ENCODE measurements around the gene GJB5. TPM values are rescaled to one million over a fixed set of nuclear protein-coding genes. Genes with fewer than 3 reads are reported as not detected.
"Not testable (repeated sequence)": the region's sequence is repeated elsewhere in the genome, so short reads cannot be mapped to it uniquely, and the experiment has no call there.

The GJB5 gene
- total RNA-seq: not detected
- long read RNA-seq: 0 reads

- ATAC-seq: no peak
- no peak for DNase-seq
- intact Hi-C loops (cut with DNase I): no loop called here
These were observed at the start of gene GJB5 for GRCh38 chr1:34754964-34755637. Gene GJB5 (plus strand): TSS chr1:34755047. CDS start chr1:34757331, 2,284 bp downstream.

GRCh38 chr1:34705077-34705476 lies 49.8 kb upstream of the GJB5 start:
- DNase-seq (no peak), ATAC-seq (peak in 1 of 2 donors; percentile 47)
- intact Hi-C loops (cut with DNase I): no loop called here

GRCh38 chr1:34708106-34708505 lies 46.7 kb upstream of the GJB5 start:
- no peak for DNase-seq
- intact Hi-C loops (cut with DNase I): no loop called here
- ATAC-seq: no peak

- ATAC-seq (no peak), DNase-seq (no peak)
- intact Hi-C loops (cut with DNase I): no loop called here
These were observed 45.3 kb upstream of the GJB5 start for GRCh38 chr1:34709547-34709946.

- intact Hi-C loops (cut with DNase I): no loop called here
- DNase-seq (no peak), ATAC-seq (no peak)
These were observed 44.0 kb upstream of the GJB5 start for GRCh38 chr1:34710812-34711211.

GRCh38 chr1:34711485-34711884 lies 43.4 kb upstream of the GJB5 start:
- ATAC-seq (no peak), DNase-seq (no peak)
- intact Hi-C loops (cut with DNase I): no loop called here

- intact Hi-C loops (cut with DNase I): no loop called here
- ATAC-seq (peak in 1 of 2 donors; percentile 41), DNase-seq (no peak)
These were observed 42.7 kb upstream of the GJB5 start for GRCh38 chr1:34712007-34712688.

- no peak for DNase-seq
- intact Hi-C loops (cut with DNase I): no loop called here
- ATAC-seq: no peak
These were observed 41.4 kb upstream of the GJB5 start for GRCh38 chr1:34713443-34713842.

GRCh38 chr1:34714386-34714785 lies 40.5 kb upstream of the GJB5 start:
- no peak for ATAC-seq
- no peak for DNase-seq
- intact Hi-C loops (cut with DNase I): no loop called here

GRCh38 chr1:34715139-34715538 lies 39.7 kb upstream of the GJB5 start:
- intact Hi-C loops (cut with DNase I): no loop called here
- ATAC-seq: no peak
- DNase-seq: no peak

- no peak for ATAC-seq
- intact Hi-C loops (cut with DNase I): no loop called here
- DNase-seq: no peak
These were observed 33.6 kb upstream of the GJB5 start for GRCh38 chr1:34721241-34721640.

GRCh38 chr1:34721646-34722355 lies 33.0 kb upstream of the GJB5 start:
- intact Hi-C loops (cut with DNase I): no loop called here
- ATAC-seq (no peak), DNase-seq (no peak)

- intact Hi-C loops (cut with DNase I): no loop called here
- ATAC-seq (no peak), DNase-seq (no peak)
These were observed 28.0 kb upstream of the GJB5 start for GRCh38 chr1:34726861-34727260.

GRCh38 chr1:34730485-34730884 lies 24.4 kb upstream of the GJB5 start:
- intact Hi-C loops (cut with DNase I): no loop called here
- no peak for ATAC-seq
- DNase-seq: no peak

GRCh38 chr1:34732831-34733230 lies 22.0 kb upstream of the GJB5 start:
- intact Hi-C loops (cut with DNase I); DNase-seq: not testable (repeated sequence)

GRCh38 chr1:34736692-34737091 lies 18.2 kb upstream of the GJB5 start:
- ATAC-seq: no peak

More at GRCh38 chr1:34732831-34733230, 22.0 kb upstream of the GJB5 start:
- ATAC-seq: not testable (repeated sequence)

GRCh38 chr1:34737236-34737635 lies 17.6 kb upstream of the GJB5 start:
- DNase-seq; intact Hi-C loops (cut with DNase I); ATAC-seq: not testable (repeated sequence)

More at GRCh38 chr1:34736692-34737091, 18.2 kb upstream of the GJB5 start:
- DNase-seq: no peak
- intact Hi-C loops (cut with DNase I): no loop called here

GRCh38 chr1:34739613-34740012 lies 15.2 kb upstream of the GJB5 start:
- DNase-seq (no peak), ATAC-seq (no peak)
- intact Hi-C loops (cut with DNase I): loop anchor here (5.0 to 10.0 kb wide), 4 partner anchors 275 to 1107 kb away; no protein-coding TSS in a partner anchor

GRCh38 chr1:34740161-34740868 lies 14.5 kb upstream of the GJB5 start:
- DNase-seq (no peak), ATAC-seq (no peak)
- intact Hi-C loops (cut with DNase I): loop anchor here (5.0 to 10.0 kb wide), 4 partner anchors 276 to 1108 kb away; no protein-coding TSS in a partner anchor

Data from left cardiac atrium (tissue), 4 donors.